Neural crest cell (in vitro differentiated cells): ENCODE data around the gene SV2B. TPM values are rescaled to one million over a fixed set of nuclear protein-coding genes. Genes with fewer than 3 reads are reported as not detected.

Experiments used
- DNase-seq: peaks from one replicate; pipeline ENCODE4 v3.0.0; 2021; ENCODE audit warnings: low read depth, mixed read lengths, low spot score
- H3K27ac Mint-ChIP-seq: one replicate; pipeline ENCODE4 v1.8.0; 2021; ENCODE audit warnings: mild to moderate bottlenecking, mixed read lengths; ENCODE audit not compliant: unreplicated experiment
- H3K27me3 Mint-ChIP-seq: 2 replicates; pipeline ENCODE4 v1.8.0; 2021; ENCODE audit warnings: low read depth, mild to moderate bottlenecking, mixed read lengths
- H3K36me3 Mint-ChIP-seq: 2 replicates; pipeline ENCODE4 v1.8.0; 2021; ENCODE audit warnings: low read depth, mild to moderate bottlenecking, mixed read lengths
- H3K4me1 Mint-ChIP-seq: 2 replicates; pipeline ENCODE4 v1.8.0; 2021; ENCODE audit warnings: mixed read lengths
- H3K4me3 Mint-ChIP-seq: one replicate; pipeline ENCODE4 v1.8.0; 2021; ENCODE audit warnings: mild to moderate bottlenecking, mixed read lengths
- H3K9me3 Mint-ChIP-seq: 2 replicates; pipeline ENCODE4 v1.8.0; 2021; ENCODE audit warnings: mixed read lengths
- total RNA-seq: library from RNA; stranded (reverse); gene quantifications from 2 replicates; pipeline ENCODE4 v1.2.1, GENCODE V29; 2021
- TF ChIP-seq, protein P1 (sequence below): fragments of 200-600 bp; sonication (generic); conservative IDR thresholded peaks from 2 replicates; pipeline ENCODE4 v1.5.0; 2021; ENCODE audit warnings: antibody characterized with exemption, mild to moderate bottlenecking

The SV2B gene
- total RNA-seq, 1 donor from 2014 or later: not detected

DNA sequence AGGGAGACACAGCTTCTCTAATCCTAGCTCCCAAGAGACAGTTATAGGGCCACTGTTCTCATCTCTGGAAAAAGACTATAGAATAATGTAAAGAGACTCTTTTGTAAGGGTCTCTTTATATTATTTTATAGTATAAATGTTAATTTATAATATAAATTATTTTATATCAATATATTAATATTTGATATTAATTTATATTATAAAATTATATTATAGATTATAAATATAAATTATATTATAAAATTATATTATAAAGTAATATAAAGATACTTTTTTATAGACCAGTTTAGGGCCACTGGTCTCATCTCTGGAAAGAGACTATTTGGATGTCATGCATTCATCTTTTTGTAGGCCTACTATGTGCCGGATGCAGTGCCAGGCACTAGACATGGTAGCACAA is 53.9 kb downstream of the SV2B start:
- DNase-seq: no peak
- Mint-ChIP-seq H3K36me3 (no peaks in the 10 kb centered on the region), H3K27me3 (peaks cover 81% of the 10 kb centered on the region), H3K27ac (no peak overlapping the region), H3K4me1 (no peaks in the 10 kb centered on the region), H3K9me3 (no peaks in the 10 kb centered on the region), H3K4me3 (no peak overlapping the region)
- TF ChIP-seq, protein P1, sequence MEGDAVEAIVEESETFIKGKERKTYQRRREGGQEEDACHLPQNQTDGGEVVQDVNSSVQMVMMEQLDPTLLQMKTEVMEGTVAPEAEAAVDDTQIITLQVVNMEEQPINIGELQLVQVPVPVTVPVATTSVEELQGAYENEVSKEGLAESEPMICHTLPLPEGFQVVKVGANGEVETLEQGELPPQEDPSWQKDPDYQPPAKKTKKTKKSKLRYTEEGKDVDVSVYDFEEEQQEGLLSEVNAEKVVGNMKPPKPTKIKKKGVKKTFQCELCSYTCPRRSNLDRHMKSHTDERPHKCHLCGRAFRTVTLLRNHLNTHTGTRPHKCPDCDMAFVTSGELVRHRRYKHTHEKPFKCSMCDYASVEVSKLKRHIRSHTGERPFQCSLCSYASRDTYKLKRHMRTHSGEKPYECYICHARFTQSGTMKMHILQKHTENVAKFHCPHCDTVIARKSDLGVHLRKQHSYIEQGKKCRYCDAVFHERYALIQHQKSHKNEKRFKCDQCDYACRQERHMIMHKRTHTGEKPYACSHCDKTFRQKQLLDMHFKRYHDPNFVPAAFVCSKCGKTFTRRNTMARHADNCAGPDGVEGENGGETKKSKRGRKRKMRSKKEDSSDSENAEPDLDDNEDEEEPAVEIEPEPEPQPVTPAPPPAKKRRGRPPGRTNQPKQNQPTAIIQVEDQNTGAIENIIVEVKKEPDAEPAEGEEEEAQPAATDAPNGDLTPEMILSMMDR: no peak

DNA sequence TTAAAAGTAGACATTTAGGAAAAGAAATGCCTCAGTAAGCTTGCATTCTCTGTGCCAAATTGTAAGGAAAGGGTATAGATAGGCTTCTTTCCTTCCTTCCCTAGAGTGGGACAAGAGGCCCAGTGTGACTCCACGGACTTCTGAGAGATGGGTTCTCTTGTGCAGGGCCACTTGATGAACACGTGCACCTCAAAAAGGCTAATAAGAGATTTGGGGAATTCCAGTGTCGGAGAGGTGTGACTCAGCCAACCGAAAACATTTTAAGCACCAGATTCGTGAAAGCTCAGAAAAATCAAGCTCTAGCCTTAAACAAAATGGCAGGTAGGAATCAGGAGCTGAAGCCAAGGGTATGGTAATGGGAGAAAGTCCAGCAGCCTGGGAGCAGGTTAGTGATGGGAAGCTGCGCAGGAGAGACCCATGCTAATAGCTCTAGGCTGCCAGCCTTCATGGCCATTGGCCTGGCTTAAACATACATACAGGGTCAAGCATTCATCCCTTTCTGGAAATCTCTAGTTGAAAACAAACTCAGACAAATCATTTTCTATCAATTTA is 56.2 kb downstream of the SV2B start:
- H3K36me3 Mint-ChIP-seq: no peaks in the 10 kb centered on the region
- no peak for DNase-seq
- H3K4me1 Mint-ChIP-seq: no peaks in the 10 kb centered on the region
- no peak overlapping the region for H3K4me3 Mint-ChIP-seq
- H3K27ac Mint-ChIP-seq: no peak overlapping the region
- TF ChIP-seq, protein P1: no peak
- H3K27me3 Mint-ChIP-seq: peaks cover 73% of the 10 kb centered on the region
- no peaks in the 10 kb centered on the region for H3K9me3 Mint-ChIP-seq

DNA sequence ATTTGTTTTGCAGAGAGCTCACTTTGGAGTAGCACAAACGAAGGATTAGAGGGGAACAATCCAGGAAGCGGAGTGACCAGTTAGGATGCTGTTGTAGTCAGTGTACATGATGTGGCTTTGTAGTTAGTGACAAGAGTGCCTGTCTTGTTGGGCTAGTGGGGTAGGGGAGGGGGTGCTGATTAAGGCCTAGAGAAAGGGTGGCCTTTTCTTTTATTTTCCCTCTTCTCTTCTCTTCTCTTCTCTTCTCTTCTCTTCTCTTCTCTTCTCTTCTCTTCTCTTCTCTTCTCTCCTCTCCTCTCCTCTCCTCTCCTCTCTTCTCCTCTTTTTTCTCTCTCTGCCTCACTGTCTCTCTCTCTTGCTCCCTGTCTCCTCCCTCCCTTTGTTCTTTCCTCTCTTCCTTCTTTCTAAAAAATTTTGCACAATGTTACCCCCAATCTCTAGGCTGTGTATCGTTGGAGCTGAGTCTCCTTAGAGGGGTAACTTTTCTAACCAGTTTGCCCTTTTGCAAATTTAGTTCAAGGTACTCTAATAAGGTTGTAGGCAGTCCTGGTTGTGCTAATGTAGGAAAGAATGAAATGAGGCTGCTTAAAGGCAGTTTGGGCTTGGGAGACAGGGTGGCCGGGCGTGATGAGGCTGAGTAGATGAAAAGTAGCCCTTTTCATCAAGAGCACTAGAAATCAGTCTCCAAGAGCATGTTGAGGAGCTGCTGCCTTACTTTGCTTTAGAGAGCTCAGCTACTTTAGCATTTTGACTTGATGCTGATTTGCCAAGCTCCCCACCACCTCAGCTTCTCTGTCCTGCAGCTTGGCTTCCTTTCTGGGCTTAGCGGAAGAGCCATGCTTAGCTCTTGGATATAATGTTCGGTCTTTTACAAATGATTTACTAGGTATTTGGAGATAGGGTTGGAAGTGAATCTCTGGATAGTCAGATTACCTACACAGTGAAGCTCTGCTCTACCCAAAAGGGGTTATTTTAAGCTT is 58.6 kb downstream of the SV2B start:
- H3K27me3 Mint-ChIP-seq: peaks cover 67% of the 10 kb centered on the region

DNA sequence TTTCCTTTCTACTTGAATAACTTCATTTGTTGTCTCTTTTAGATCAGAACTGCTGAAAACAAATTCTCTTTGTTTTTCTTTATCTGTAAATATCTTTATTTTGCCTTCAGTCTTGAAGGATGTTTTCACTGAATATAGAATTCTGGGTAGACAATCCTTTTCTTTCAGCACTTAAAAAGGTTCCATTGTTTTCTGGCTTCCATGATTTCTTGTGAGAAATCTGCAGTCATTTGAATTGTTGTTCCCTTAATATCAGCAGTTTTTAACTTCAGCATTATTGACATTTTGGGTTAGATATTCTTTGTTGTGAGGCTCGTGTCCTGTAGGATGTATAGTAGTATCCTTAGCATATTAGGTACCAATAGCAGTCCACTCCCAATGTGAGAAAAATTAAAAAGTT is 65.8 kb downstream of the SV2B start:
- DNase-seq: no peak
- TF ChIP-seq, protein P1: no peak
- H3K27me3 Mint-ChIP-seq: peaks cover 32% of the 10 kb centered on the region
- H3K9me3 Mint-ChIP-seq: peaks cover 18% of the 10 kb centered on the region
- no peak overlapping the region for H3K27ac Mint-ChIP-seq
- H3K36me3 Mint-ChIP-seq: peaks cover 7% of the 10 kb centered on the region
- H3K4me3 Mint-ChIP-seq: no peak overlapping the region
- H3K4me1 Mint-ChIP-seq: no peaks in the 10 kb centered on the region

More for the DNA sequence above, 58.6 kb downstream of the SV2B start:
- no peak overlapping the region for H3K4me3 Mint-ChIP-seq
- no peaks in the 10 kb centered on the region for H3K36me3 Mint-ChIP-seq
- no peaks in the 10 kb centered on the region for H3K4me1 Mint-ChIP-seq
- TF ChIP-seq, protein P1: no peak
- no peak for DNase-seq
- no peaks in the 10 kb centered on the region for H3K9me3 Mint-ChIP-seq
- no peak overlapping the region for H3K27ac Mint-ChIP-seq

DNA sequence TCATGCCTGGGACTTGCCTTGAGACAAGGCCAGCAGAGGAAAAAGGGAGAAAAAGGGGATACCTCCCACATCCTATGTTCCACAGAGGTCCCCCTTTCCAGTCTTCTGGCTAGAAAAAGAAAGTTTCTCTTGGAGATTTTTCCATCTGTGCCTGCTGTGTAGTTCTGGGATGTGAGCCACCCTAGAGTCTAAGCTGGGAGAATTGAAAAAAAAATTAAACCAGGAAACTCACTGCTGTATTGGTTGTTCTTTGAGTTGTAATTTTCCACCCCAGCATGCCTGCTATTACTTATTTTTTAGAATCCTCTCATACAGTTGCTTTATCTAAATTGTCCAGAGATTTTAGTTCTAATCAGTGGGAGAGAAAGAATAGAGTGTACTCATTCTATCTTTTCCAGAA is 68.4 kb downstream of the SV2B start:
- no peak overlapping the region for H3K4me3 Mint-ChIP-seq
- no peak for DNase-seq
- no peaks in the 10 kb centered on the region for H3K4me1 Mint-ChIP-seq
- peaks cover 37% of the 10 kb centered on the region for H3K27me3 Mint-ChIP-seq
- H3K9me3 Mint-ChIP-seq: peaks cover 18% of the 10 kb centered on the region
- H3K27ac Mint-ChIP-seq: no peak overlapping the region
- TF ChIP-seq, protein P1: no peak
- peaks cover 7% of the 10 kb centered on the region for H3K36me3 Mint-ChIP-seq
